ENCODE data around the gene GCNT4.
A peak's percentile ranks its signal among the peaks of the same experiment; 100 is the strongest.

GCNT4 gene

GRCh38 chr5:75009556-75010345 lies 42.6 kb downstream of the GCNT4 start:
- H3K4me3 ChIP-seq (replicated peaks in 1 of 2; ENCODE audit: low read depth in 2 of 2, low read length in 2 of 2) = no peak overlapping the region
- no peak for TF ChIP-seq CTCF (IDR thresholded peaks at IDR 0.05; ENCODE audit: low read depth, low read length)
- DNase-seq (ENCODE audit: low read depth in 2 of 2) = no peak

GRCh38 chr5:75006865-75007822 lies 45.2 kb downstream of the GCNT4 start:
- H3K4me3 ChIP-seq (replicated peaks in 1 of 2; ENCODE audit: low read depth in 2 of 2, low read length in 2 of 2) = no peak overlapping the region
- DNase-seq (ENCODE audit: low read depth in 2 of 2) = peak; percentile 39 to 58
- no peak for TF ChIP-seq CTCF (IDR thresholded peaks at IDR 0.05; ENCODE audit: low read depth, low read length)

- TF ChIP-seq CTCF (IDR thresholded peaks at IDR 0.05; ENCODE audit: low read depth, low read length) = no peak
- DNase-seq (ENCODE audit: low read depth in 2 of 2) = no peak
- H3K4me3 ChIP-seq (replicated peaks in 1 of 2; ENCODE audit: low read depth in 2 of 2, low read length in 2 of 2) = no peak overlapping the region
Observed at GRCh38 chr5:75005561-75005960, 46.8 kb downstream of the GCNT4 start.

Data from cardiac fibroblast (primary cell).